NCI-H2029 (cell line): ENCODE results near the gene BID.

Source experiments
- DNase-seq: peaks from one replicate; lab custom pipeline; 2025; lab: John Stamatoyannopoulos, UW

The BID gene

DNA sequence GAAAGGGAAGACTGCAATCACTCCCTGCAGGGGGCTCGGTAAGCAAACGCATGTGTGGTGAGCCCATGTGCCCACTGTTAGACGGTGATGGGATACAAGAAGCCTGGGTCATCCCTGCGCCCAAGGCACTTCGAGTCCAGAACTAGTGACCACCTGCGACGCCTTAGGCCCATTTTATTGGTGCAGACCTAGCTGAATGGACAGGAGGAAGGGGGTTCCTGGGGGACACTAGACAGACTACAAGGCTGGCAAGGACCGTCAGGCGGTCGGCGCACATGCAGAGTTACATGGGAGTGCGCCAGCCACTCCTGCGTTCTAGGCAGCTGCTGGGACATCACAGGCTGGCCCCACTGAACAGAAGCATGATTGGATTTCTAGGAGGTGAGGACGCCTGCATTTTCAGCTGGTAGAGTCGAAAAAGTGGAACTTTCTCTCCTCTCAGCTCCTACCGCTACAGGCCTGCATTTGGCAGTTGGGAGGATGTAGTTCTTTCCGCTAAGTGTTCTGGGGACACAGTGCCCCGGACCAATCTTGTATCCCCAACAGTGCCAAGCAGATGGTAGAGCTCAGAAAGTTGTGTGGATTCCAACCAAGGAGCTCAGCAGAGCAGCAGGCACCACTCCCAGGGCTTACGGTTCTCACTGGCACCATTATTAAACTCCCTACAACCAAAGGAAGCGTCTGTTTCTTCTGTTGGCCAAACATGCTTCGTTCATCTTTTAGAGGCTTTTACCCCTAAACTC lies 35.7 kb downstream of the BID start:
- no peak for DNase-seq

DNA sequence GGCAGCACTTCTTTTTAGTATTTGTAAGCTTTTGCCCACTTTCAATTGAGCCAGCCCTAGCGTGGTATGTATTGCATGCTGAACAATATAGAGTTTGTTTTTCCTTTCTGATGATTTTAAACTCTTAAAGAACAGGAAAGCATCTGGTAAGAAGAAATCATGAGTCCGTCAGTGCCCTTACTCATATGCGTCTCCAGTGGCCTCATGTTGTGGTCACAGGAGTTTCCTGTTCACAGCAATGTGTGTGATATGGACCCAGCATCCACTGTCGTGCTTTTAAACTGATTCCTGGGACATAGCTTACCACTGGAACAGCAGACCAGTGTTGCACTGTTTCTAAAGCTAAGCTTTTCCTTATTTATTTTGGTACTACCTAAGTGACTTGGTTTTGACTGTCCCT lies 40.1 kb downstream of the BID start:
- DNase-seq: no peak

DNA sequence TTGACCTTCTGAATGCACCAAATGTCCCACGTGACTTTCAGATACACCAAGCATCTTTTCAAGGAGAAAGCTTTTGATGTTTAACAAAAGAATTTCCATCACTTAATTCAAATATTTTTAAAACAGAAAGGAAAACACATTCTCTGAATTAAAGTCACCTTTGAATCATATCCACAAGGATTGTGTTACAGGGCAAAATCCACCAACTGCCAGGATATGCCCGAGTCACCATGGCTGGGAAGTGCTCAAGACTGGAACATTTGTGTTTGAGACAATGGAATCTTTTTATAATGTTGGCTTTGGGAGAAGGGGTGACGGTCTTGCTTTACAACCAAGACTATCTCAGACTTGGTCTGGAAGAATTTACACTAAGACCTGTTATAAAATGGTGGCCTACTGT lies 40.8 kb downstream of the BID start:
- DNase-seq: no peak

DNA sequence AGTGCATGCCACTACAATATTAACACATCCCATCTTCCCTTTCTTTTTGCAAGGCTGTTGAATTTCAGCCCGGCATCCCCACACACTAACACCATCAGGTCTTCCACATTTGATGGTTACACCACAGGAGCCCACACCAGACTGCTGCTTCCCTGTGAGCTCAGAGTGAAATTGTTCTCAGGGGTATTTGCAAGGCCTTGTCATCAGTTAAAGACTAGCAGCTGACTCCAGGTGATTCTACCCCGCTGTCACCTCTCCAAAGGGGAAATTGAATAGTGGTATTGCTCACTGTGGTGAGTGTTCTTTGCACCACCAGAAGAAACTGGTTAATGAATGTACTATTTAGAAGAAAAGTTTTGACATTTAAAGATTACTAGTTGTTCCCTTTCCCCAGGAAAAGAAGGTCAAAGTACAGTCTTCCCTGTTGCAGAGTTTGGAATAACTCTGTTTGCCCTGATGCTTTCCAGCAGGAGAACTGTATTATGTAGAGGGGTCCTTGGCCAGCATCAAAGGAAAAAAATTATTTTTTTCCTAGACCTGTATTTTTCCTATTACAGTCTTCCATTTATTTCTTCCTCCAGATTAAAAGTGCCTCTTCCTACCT lies 41.9 kb downstream of the BID start:
- no peak for DNase-seq

DNA sequence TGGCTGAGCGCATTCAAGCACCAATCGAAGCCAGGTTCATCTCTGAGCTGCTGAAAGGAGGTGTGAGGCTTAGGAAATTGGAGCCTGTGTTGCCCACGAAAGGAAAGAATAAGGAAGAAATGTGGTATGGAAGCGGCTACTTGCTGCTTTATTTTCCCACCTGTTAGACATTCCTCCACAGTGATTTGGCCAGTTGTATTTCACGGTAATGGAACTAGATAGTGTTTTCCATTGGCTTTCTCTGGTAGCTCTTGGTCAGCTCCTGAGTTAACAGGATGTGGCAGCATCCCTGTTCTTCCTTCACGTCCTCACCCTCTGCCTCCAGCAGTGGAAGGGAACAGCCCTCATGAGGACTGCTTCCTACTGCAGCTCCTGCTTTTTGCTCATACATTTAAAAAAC lies 44.7 kb downstream of the BID start:
- DNase-seq: no peak

DNA sequence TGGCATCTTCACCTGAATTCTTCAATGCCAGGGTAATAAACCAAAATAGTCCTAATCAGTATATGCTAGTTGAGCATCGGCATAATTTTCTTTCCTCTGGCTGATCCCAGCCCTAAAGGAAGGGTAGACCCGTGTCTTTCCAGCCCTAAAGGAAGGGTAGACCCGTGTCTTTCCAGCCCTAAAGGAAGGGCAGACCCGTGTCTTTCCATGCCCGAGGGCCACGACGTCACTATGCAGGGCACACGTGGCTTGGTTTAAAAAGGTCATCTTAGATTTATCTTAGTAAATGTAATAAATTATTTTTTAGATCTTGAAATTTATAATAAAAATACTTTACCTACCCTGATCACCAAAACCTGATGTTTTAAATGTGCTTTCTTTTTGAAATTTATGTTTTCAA lies 45.5 kb downstream of the BID start:
- no peak for DNase-seq

DNA sequence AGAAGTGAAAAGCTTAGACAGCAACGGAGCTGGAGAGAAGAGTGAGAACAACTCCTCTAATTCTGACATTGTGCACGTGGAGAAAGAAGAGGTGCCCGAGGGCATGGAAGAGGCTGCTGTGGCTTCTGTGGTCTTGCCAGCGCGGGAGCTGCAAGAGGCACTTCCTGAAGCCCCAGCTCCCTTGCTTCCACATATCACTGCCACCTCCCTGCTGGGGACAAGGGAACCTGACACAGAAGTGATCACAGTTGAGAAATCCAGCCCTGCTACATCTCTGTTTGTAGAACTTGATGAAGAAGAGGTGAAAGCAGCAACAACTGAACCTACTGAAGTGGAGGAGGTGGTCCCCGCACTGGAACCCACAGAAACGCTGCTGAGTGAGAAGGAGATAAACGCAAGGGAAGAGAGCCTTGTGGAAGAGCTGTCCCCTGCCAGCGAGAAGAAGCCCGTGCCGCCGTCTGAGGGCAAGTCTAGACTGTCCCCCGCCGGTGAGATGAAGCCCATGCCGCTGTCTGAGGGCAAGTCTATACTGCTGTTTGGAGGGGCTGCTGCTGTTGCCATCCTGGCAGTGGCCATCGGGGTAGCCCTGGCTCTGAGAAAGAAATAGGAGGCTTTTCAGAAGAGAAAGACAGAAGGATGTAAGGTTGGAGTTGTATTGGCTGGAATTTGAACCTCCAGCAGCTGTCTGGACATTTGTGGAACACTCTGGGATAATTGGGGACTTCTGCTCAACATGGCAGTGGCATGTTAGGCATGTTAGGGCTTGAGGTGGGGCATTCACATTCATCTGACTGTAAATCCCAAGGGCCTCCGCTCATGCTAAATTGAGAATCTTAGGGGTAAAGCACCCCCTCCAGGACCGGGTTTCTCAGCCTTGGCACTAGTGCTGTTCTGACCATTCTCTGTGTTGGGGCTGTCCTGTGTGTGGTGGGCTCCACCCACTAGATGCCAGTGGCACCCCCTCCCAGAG lies 47.1 kb downstream of the BID start:
- no peak for DNase-seq

DNA sequence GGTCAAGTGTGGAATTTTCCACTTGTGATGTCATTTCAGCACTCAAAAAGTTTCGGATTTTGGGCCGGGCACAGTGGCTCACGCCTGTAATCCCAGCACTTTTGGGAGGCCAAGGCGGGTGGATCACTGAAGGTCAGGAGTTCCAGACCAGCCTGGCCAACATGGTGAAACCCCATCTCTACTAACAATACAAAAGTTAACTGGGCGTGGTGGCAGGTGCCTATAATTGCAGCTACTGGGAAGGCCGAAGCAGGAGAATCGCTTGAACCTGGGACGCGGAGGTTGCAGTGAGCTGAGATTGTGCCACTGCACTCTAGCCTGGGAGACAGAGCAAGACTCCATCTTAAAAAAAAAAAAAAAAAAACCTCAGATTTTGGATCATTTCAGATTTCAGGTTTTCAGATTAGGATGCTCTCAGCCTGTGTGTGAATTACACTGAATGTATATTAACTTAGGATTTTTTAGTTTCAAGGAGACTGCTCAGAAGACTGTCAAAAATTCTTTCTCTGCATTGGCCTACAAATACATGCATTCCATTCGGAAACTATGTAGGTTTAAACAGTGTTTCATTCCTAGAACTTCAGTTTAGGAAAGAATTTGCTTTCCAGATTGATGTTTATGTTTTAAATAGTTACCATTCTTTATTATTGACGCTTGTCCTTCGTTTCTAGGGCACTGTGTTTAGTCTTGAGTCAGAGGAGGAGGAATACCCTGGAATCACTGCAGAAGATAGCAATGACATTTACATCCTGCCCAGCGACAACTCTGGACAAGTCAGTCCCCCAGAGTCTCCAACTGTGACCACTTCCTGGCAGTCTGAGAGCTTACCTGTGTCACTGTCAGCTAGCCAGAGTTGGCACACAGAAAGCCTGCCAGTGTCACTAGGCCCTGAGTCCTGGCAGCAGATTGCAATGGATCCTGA lies 48.0 kb downstream of the BID start:
- DNase-seq: no peak

DNA sequence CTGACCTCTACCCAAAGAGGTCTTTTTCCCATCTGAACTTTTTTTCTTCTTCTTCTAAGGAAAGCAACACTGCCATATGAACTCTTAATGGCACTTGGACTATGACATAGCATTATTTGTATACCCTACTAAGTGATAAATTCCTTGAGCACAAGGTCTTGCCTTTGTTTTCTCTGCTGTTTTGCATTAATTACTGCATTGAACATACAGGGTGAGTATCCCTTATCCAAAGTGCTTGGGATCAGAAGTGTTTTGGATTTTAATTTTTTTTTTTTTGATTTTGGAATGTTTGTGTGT lies 48.8 kb downstream of the BID start:
- DNase-seq: no peak

DNA sequence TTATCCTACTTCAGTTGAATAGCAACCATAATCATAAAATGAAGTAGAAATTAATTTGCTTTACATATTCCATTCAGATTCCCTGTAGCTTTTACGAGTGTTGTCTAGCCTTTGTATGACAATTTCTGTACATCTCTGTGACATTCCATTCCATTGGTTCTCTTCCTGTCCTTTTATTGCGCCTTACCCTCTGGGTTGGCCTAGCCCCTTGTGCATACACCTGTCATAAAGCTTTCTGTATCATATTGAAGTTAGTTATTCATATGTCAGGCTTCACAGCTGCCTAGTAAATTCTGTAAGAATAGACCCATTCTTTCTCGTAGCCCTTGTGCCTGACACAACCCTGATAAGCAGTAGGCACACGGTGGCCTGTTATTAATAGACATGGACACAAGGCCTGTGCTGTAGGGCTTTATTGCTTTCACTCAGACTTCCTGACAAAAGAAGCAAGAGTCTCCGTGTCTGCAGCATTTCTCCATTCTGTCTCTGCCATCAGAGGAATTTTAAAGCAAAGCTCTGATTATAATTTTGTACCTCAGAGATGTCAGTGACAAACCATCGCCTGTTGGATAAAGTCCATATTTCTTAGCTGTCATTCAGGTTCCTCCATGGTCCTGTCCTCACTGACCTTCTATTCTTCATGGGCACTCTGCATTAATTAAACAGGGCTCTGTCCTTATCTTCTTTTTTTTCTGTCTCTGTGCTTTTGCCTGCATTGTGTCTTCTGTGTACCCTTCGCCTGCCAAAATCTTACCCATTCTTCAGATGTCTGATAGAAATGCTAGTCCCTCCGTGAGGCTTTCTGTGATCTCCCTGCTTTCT lies 49.4 kb downstream of the BID start:
- no peak for DNase-seq

DNA sequence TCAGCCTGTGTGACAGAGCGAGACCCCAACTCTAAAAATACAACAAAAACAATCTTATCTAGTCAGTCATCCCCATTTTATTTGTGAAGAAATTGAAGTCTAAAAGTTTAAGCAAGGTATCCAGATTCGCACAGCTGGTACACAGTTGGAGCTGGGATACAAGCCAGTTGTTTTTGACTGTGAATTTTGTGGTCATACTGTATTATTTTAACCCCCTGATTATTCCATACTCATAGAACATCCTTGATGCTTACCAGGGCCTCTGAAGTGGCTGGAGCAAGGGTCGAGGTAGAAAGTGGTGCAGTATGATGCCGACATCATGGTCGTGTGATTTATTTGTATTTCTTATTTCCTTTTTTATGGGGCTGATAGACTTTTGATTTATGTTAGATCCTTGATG lies 50.0 kb downstream of the BID start:
- no peak for DNase-seq

DNA sequence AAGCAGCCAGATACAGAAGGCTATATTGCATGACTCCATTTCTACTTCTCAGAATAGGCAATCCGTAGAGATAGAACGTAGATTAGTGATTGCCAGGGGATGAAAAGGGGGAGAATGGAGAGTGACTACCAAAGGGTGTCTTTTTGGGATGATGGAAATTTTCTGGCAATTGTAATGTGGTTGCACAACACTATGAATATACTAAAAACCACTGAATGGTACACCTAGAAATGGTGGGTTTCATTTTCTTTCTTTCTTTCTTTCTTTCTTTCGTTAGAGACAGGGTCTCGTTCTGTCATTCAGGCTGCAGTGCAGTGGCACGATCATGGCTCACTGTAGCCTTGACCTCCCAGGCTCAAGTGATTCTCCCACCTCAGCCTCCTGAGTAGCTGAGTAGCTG lies 54.4 kb downstream of the BID start:
- no peak for DNase-seq

DNA sequence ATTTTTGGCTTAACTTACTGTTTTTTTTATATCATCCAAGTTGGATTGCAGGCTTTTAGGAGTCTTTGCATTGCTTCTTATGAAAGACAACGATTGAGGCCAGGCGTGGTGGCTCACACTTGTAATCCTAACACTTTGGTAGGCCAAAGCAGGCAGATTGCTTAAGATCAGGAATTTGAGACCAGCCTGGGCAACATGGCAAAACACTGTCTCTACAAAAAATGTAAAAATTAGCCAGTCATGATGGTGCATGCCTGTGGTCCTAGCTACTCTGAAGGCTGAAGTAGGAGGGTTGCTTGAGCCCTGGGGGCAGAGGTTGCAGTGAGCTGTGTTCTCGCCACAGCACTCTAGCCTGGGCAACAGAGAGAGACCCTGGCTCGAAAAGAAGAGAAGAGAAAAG lies 56.6 kb downstream of the BID start:
- no peak for DNase-seq

DNA sequence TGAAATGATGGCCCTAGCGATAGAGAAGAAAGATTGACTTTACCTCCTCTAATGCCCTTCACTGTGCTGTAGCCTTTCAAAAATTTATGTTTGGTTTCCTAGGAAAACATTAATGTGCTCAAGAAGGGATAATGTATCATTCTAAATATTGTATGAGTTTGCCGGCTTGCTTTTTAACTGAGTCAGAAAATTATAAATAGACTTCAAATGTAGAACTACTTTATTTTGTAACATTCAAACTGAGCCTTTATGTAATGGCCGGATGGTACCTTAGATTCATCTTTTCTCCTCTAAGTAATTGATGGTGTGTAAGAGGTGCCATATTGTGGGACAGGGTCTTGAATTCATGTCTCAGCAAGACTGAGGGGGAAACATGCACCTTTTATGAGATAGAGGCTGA lies 57.7 kb downstream of the BID start:
- no peak for DNase-seq

DNA sequence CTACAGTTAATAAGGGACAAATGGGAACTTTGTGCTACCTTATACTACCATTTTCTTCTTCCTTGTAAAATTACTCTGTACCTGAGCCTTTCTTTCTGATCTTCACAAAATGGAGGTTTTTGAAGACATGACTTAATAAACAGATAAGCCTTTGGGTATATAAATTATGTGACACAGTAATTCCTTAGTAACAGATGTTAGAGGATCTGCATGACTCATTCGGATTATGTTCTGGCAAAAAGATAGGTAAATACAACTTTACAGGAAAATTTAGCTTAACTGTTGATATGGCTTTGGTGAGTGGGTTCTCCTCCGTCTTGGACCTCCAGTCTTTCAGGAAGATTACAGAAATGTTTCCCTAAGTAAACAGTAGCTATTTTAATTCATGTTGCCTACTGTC lies 61.8 kb downstream of the BID start:
- no peak for DNase-seq

DNA sequence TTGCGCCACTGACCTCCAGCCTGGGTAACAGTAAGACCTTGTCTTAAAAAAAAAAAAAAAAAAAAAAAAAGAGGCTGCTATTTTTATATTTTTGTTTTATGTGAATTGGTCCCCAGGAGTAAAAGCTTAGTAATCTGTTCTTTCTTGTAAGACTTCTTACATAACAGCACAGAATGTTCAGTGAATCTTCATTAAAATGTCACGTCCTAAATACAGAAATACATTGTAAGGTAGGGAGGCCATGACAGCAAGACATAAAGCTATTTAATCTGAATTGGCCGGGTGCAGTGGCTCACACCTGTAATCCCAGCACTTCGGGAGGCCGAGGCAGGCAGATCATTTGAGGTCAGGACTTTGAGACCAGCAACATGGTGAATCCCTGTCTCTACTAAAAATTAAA lies 64.2 kb downstream of the BID start:
- DNase-seq: no peak

DNA sequence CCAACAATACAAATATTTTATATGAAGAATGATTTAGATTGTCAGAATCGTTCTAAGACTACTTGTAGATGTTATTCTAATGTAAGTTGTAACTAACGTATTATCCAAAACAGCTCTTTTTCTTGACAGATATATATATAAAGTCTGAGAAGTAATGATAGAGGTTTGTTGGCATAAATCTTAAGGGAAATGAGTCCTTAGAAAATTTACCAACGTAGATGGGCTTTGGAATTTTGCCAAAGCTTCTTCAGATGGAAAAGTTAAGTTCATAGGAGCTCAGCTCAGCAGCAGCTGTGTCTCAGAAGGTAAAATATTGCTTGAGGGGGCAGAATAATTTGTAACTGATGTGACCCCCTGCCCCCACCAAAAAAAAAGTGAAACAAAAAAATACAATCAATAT lies 66.7 kb downstream of the BID start:
- no peak for DNase-seq

DNA sequence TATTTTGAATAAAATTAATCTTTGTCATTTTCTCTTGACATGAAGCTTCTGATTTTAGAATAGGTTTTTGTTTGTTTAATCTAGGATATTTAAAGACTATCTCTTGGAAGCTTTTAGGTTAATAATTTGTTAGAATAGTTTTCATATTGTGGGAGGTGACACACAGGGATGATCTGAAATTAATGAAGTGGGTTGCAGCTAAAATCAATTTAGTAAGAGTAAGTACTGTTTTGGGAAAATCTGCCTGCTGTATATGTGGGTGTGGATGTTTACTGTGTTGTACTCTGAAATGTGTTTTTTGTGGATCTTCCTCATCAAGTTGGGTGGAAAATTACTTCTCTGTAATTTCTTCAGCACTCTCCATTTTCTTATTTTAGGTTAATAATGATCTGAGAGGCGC lies 67.3 kb downstream of the BID start:
- no peak for DNase-seq

DNA sequence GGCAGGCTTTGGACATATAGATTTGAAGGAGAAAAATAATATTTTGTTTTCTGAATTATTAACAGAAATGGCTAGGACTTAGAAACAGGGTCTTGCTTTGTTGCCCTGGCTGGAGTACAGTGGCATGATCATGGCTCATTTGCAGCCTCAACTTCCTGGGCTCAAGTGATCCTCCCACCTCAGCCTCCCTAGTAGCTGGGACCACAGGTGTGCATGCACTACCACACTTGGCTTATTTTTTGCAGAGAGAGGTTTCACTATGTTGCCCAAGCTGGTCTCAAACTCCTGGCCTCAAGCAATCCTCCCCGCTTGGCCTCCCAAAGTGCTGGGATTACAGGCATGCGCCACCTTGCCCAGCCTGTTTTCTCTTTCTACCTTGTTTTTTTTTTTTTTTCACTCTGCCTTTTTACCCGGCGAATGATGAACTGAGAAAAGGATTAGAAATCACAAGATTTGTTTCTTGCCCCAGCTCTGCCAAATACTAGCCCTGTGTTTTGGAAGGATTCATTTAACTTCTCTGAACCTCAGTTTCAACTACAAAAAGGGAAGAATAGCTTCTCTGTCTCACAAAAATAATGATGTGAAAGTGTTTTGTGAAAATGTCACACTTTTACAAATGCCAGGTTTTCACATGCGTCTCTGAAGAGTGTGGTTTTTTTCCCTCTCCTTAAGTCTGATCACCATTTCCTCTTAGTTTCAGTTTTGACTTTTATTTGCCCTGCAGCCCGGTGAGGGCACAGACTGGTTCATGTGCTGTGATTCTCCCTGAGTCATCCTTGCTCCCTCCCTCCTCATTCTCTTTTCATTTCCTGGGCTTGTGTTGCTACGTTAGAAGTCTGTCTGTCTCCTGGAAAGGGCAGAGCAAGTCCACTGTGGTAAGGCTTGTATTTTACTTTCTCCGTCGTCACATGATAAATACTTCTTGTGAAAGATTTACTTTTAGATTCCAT lies 68.0 kb downstream of the BID start:
- peak; percentile 50 for DNase-seq

DNA sequence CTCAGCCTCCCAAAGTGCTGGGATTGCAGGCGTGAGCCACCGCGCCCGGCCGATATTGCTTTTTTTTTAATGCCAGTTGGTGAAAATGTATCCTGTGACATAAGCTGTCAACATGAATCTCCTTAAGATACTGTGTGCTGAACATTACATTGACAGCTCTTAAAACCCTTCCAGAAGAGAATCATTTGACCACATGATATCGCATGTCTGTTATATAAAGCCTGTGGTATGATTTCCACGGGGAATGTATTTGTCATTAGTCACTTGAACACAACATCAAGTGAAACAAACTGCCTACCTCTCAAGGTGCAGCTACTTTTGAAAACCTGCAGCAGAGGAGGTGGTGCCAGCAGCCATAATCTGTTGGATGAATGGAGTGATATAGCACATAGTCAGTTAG lies 68.7 kb downstream of the BID start:
- DNase-seq: no peak
